Measurements from ENCODE around the gene PPP1R16B. TPM values are rescaled to one million over a fixed set of nuclear protein-coding genes. Genes with fewer than 3 reads are reported as not detected.

Gene PPP1R16B
- polyA plus RNA-seq, 2 of the 4 experiments (the other 2 are of a cell fraction), result 0.17 to 0.31 TPM

- CTCF ChIA-PET, result interaction anchor here (2.5 kb wide), 1 partner anchor 17 kb away, joined by 8 read pairs; no protein-coding TSS in a partner anchor
Measured at GRCh38 chr20:38774167-38774566, 31.3 kb upstream of the PPP1R16B start.

GRCh38 chr20:38776363-38776762 is 29.1 kb upstream of the PPP1R16B start:
- ATAC-seq (no peak), FAIRE-seq (no peak), DNase-seq (ENCODE audit: low read depth in 1 of 2, low spot score in 1 of 2) (no peak)
- Histone ChIP-seq H3K27ac (no peak overlapping the region), H3K4me2 (no peak overlapping the region), H3K9me3 (0 out of 3 replicates have a peak, but pooled peaks cover 3% of the 10 kb centered on the region), H3K4me1 (no peaks in the 10 kb centered on the region), H3K4me3 (no peak overlapping the region)
- 97% methylated on average over 11 of the region's 11 CpGs for WGBS (ENCODE audit: missing lambda C conversion rate)
- ChIA-PET CTCF (interaction anchor here (2.5 kb wide), 1 partner anchor 14 kb away, joined by 8 read pairs; no protein-coding TSS in a partner anchor), POLR2A (no interaction called here)
- TF ChIP-seq HOXA7 (CRISPR knock-in tag; IDR thresholded peaks at IDR 0.05), result no peak
- no peak for TF ChIP-seq SMC3 (IDR thresholded peaks at IDR 0.05)
- TF ChIP-seq CHD2 (IDR thresholded peaks at IDR 0.05; ENCODE audit: low read length, partially characterized antibody), result no peak
- no peak for TF ChIP-seq EP300 (IDR thresholded peaks at IDR 0.05)
- TF ChIP-seq RCOR1 (IDR thresholded peaks at IDR 0.05; ENCODE audit: low read depth, low read length), result no peak
- no peak for TF ChIP-seq CBX8 (IDR thresholded peaks at IDR 0.05)
- TF ChIP-seq FOSL2 (IDR thresholded peaks at IDR 0.05), result no peak
- no peak for TF ChIP-seq FOSL2 (CRISPR knock-in tag; IDR thresholded peaks at IDR 0.05)
- no peak for TF ChIP-seq ESRRA (IDR thresholded peaks at IDR 0.05; ENCODE audit: borderline replicate concordance, low read length)
- no peak for TF ChIP-seq MAFK (IDR thresholded peaks at IDR 0.05; ENCODE audit: partially characterized antibody)
- no peak for TF ChIP-seq ELK1 (IDR thresholded peaks at IDR 0.05; ENCODE audit: low read depth, low read length)

More at GRCh38 chr20:38774167-38774566, 31.3 kb upstream of the PPP1R16B start:
- ATAC-seq (no peak), FAIRE-seq (no peak), DNase-seq (ENCODE audit: low read depth in 1 of 2, low spot score in 1 of 2) (no peak)
- Histone ChIP-seq H3K9me3 (0 out of 3 replicates have a peak, but pooled peaks cover 3% of the 10 kb centered on the region), H3K27ac (no peak overlapping the region), H3K4me2 (no peak overlapping the region), H3K4me3 (no peak overlapping the region), H3K4me1 (no peaks in the 10 kb centered on the region)
- TF ChIP-seq SMC3 (IDR thresholded peaks at IDR 0.05), result no peak
- TF ChIP-seq CEBPB (IDR thresholded peaks at IDR 0.05), result no peak
- TF ChIP-seq JUN (IDR thresholded peaks at IDR 0.05), result no peak
- TF ChIP-seq EHMT2 (IDR thresholded peaks at IDR 0.05; ENCODE audit: low read depth), result no peak
- TF ChIP-seq SREBF2 (IDR thresholded peaks at IDR 0.05), result no peak
- no peak for TF ChIP-seq POLR2A (IDR thresholded peaks at IDR 0.05; ENCODE audit: low read length)
- TF ChIP-seq ELK1 (IDR thresholded peaks at IDR 0.05; ENCODE audit: low read depth, low read length), result no peak
- no peak for TF ChIP-seq CBX2 (IDR thresholded peaks at IDR 0.05; ENCODE audit: borderline replicate concordance, low read depth)
- no peak for TF ChIP-seq MAZ (IDR thresholded peaks at IDR 0.05; ENCODE audit: borderline replicate concordance, low read depth, low read length)
- TF ChIP-seq NPAS2 (CRISPR knock-in tag; IDR thresholded peaks at IDR 0.05; ENCODE audit: borderline replicate concordance), result no peak
- no peak for TF ChIP-seq ZSCAN20 (CRISPR knock-in tag; IDR thresholded peaks at IDR 0.05)
- TF ChIP-seq GATA3 (IDR thresholded peaks at IDR 0.05; ENCODE audit: borderline replicate concordance), result no peak
- TF ChIP-seq FOSB (CRISPR knock-in tag; IDR thresholded peaks at IDR 0.05), result no peak
- no peak for TF ChIP-seq POLR2AphosphoS2 (conservative IDR thresholded peaks at IDR 0.05; ENCODE audit: low read length)
- POLR2A ChIA-PET, result no interaction called here
- WGBS (ENCODE audit: missing lambda C conversion rate), result 95% methylated on average over 2 of the region's 2 CpGs

All from A549 (cell line).